Measurements from ENCODE around the gene YBX3. TPM values are rescaled to one million over a fixed set of nuclear protein-coding genes. Genes with fewer than 3 reads are reported as not detected.
A peak's percentile ranks its signal among the peaks of the same experiment; 100 is the strongest.

Gene YBX3
- total RNA-seq, 4 donors from 2014 or later = 77.1 to 291 (median 151) TPM

DNA sequence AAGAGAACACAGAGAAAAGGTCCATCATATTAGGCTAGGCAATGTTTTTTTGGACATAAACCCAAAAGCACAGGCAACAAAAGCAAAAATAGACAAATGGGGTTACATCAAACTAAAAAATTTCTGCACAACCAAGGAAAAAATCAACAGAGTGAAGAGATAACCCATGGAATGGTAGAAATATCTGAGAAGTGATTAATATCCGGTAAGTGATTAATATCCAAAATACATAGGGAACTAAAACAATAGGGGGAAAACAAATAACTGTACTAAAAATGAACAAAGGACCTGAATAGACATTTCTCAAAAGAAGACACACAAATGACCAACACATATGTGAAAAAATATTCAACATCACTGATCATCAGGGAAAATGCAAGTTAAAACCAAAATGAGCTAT lies 53.6 kb downstream of the YBX3 start:
- Histone ChIP-seq H3K27ac (no peak overlapping the region), H3K4me3 (no peak overlapping the region), H3K4me1 (peaks cover 0 to 10% (median 6%) of the 10 kb centered on the region in 4 donors), H3K9me3 (no peaks in the 10 kb centered on the region), H3K27me3 (no peaks in the 10 kb centered on the region), H3K36me3 (no peaks in the 10 kb centered on the region)
- TF ChIP-seq CTCF (IDR thresholded peaks at IDR 0.05) (no peak), POLR2A (IDR thresholded peaks at IDR 0.05) (no peak)
- DNase-seq = no peak

DNA sequence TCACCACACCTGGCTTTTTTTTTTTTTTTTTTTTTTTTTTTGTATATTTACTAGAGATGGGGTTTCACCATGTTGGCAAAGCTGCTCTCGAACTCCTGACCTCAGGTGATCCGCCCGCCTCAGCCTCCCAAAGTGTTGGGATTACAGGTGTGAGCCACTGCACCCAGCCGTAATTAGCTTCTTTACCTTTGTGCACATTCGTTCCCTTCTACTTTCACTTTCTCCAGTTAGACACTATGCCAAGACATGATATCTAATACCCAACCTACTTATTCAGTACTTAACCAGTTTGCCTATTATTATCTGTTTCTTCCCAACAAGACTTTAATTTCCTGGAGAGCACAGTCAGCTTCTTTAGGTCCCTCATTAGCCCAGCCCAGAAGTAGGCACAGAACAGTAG lies 54.6 kb downstream of the YBX3 start:
- Histone ChIP-seq H3K27ac (peak overlapping the region in 2 of 4 donors; percentile 17 to 19), H3K4me1 (peaks cover 0 to 4% (median 0%) of the 10 kb centered on the region in 4 donors), H3K36me3 (no peaks in the 10 kb centered on the region), H3K9me3 (no peaks in the 10 kb centered on the region), H3K27me3 (no peaks in the 10 kb centered on the region), H3K4me3 (no peak overlapping the region)
- TF ChIP-seq POLR2A (IDR thresholded peaks at IDR 0.05) (no peak), CTCF (IDR thresholded peaks at IDR 0.05) (no peak)
- DNase-seq = no peak

GRCh38 chr12:10667581-10667980 lies 55.5 kb downstream of the YBX3 start:
- no peak for DNase-seq
- Histone ChIP-seq H3K9me3 (no peaks in the 10 kb centered on the region), H3K4me1 (peaks cover 0 to 4% (median 0%) of the 10 kb centered on the region in 4 donors), H3K36me3 (no peaks in the 10 kb centered on the region), H3K27ac (no peak overlapping the region), H3K4me3 (no peak overlapping the region), H3K27me3 (no peaks in the 10 kb centered on the region)
- TF ChIP-seq CTCF (IDR thresholded peaks at IDR 0.05) (no peak), POLR2A (IDR thresholded peaks at IDR 0.05) (no peak)

DNA sequence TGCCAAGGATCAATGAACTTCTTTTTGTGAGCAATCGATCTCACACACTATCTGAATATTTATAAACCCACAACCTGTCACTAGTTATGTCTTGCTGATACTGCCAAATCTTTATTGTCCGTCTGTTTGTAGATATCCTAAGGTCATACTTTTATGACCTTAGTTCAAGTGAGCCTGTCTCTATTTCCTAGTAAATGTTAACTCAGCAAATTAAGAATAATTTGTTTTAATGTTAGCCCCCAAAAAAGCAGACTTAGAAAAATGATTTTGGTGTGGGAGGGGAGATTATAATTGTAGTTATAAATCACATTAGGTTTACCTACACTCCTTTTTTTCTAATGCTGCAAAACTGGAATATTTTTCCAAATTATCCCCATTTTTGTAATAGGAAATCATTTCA lies 58.6 kb downstream of the YBX3 start:
- Histone ChIP-seq H3K27me3 (no peaks in the 10 kb centered on the region), H3K36me3 (no peaks in the 10 kb centered on the region), H3K27ac (peak overlapping the region in 2 of 4 donors; percentile 19 to 46), H3K9me3 (no peaks in the 10 kb centered on the region), H3K4me3 (no peak overlapping the region), H3K4me1 (peaks cover 0 to 4% (median 0%) of the 10 kb centered on the region in 4 donors)
- no peak for DNase-seq
- TF ChIP-seq POLR2A (IDR thresholded peaks at IDR 0.05) = no peak

DNA sequence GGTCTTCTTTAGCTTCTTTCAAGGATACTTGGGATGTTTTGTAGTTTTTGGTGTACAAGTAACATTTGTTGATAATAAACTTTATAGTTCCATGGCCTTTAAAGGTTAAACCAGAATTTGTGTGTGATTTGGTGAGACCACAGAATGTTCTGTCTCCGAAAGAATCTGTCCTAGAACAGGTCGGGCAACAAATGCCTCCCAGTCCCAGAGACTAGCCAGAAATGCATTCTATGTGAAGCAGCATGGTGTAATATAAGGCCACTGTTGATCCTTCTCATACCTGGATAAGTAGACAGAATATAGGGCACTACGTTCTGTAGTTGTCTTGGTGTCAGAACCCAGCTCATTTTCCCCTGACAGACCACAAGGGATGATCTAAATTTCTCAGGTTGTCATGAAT lies 59.3 kb downstream of the YBX3 start:
- Histone ChIP-seq H3K9me3 (no peaks in the 10 kb centered on the region), H3K4me3 (no peak overlapping the region), H3K27me3 (no peaks in the 10 kb centered on the region), H3K36me3 (no peaks in the 10 kb centered on the region), H3K4me1 (peaks cover 0 to 4% (median 0%) of the 10 kb centered on the region in 4 donors), H3K27ac (peak overlapping the region in 2 of 4 donors; percentile 19 to 46)
- no peak for DNase-seq
- TF ChIP-seq POLR2A (IDR thresholded peaks at IDR 0.05) (no peak), CTCF (IDR thresholded peaks at IDR 0.05) (no peak)

- TF ChIP-seq POLR2A (IDR thresholded peaks at IDR 0.05) = no peak
These were observed 61.8 kb downstream of the YBX3 start for GRCh38 chr12:10661338-10661737.

GRCh38 chr12:10654003-10654402 lies 69.1 kb downstream of the YBX3 start:
- Histone ChIP-seq H3K4me3 (no peak overlapping the region), H3K9me3 (no peaks in the 10 kb centered on the region)
- no peak for DNase-seq

More at GRCh38 chr12:10661338-10661737, 61.8 kb downstream of the YBX3 start:
- H3K9me3 ChIP-seq = no peaks in the 10 kb centered on the region
- H3K27me3 ChIP-seq = no peaks in the 10 kb centered on the region
- DNase-seq = peak in 1 of 3 donors; percentile 58
- no peaks in the 10 kb centered on the region for H3K4me1 ChIP-seq
- no peaks in the 10 kb centered on the region for H3K36me3 ChIP-seq
- H3K27ac ChIP-seq = peak overlapping the region in 1 of 4 donors; percentile 31
- no peak overlapping the region for H3K4me3 ChIP-seq

More at GRCh38 chr12:10654003-10654402, 69.1 kb downstream of the YBX3 start:
- H3K4me1 ChIP-seq = peaks cover 0 to 5% (median 0%) of the 10 kb centered on the region in 4 donors
- no peaks in the 10 kb centered on the region for H3K27me3 ChIP-seq
- TF ChIP-seq CTCF (IDR thresholded peaks at IDR 0.05) = no peak
- no peak for TF ChIP-seq POLR2A (IDR thresholded peaks at IDR 0.05)
- H3K36me3 ChIP-seq = no peaks in the 10 kb centered on the region
- H3K27ac ChIP-seq = no peak overlapping the region

Data from Peyer's patch (tissue), 4 donors.